ENCODE data around the gene SEC23IP.
"Not testable (repeated sequence)": the region's sequence is repeated elsewhere in the genome, so short reads cannot be mapped to it uniquely, and the experiment has no call there.

The SEC23IP gene

GRCh38 chr10:119883901-119884611 is 8.5 kb upstream of the SEC23IP start:
- not testable (repeated sequence) for DNase-seq (ENCODE audit: low read depth)

- DNase-seq (ENCODE audit: low read depth), result not testable (repeated sequence)
Observed at GRCh38 chr10:119886070-119886469, 6.5 kb upstream of the SEC23IP start.

DNA sequence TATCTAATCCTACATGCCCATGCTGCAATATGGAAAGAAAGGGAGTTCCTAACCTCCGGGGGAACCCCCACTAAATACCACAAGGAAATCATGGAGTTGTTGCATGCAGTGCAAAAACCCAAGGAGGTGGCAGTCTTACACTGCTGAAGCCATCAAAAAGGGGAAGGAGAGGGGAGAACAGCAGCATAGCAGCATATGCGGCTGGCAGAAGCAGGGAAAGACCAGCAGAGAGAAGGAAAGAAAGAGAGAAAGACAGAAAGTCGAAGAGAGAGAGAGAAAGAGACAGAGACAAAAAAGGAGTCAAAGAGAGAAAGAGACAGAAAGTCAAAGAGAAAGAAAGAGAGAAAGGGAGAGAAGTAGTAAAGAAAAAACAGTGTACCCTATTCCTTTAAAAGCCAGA is 3.8 kb upstream of the SEC23IP start:
- DNase-seq (ENCODE audit: low read depth), result not testable (repeated sequence)

- DNase-seq (ENCODE audit: low read depth), result not testable (repeated sequence)
Observed at GRCh38 chr10:119889201-119889600, 3.3 kb upstream of the SEC23IP start.

GRCh38 chr10:119890307-119890706 is 2.2 kb upstream of the SEC23IP start:
- not testable (repeated sequence) for DNase-seq (ENCODE audit: low read depth)

DNA sequence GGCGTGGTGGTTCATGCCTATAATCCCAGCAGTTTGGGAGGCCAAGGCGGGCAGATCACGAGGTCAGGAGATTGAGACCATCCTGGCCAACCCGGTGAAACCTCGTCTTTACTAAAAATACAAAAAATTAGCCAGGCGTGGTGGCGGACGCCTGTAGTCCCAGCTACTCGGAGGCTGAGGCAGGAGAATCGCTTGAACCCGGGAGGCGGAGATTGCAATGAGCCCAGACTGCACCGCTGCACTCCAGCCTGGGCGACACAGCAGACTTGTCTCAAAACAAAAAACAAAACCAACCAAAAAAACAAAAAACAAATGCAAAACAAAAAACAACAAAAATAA is 712 bp upstream of the SEC23IP start:
- DNase-seq (ENCODE audit: low read depth), result not testable (repeated sequence)

GRCh38 chr10:119893074-119893473 is 544 bp downstream of the SEC23IP start:
- DNase-seq (ENCODE audit: low read depth), result no peak

GRCh38 chr10:119893845-119894427 is 1.4 kb downstream of the SEC23IP start:
- DNase-seq (ENCODE audit: low read depth), result no peak

DNA sequence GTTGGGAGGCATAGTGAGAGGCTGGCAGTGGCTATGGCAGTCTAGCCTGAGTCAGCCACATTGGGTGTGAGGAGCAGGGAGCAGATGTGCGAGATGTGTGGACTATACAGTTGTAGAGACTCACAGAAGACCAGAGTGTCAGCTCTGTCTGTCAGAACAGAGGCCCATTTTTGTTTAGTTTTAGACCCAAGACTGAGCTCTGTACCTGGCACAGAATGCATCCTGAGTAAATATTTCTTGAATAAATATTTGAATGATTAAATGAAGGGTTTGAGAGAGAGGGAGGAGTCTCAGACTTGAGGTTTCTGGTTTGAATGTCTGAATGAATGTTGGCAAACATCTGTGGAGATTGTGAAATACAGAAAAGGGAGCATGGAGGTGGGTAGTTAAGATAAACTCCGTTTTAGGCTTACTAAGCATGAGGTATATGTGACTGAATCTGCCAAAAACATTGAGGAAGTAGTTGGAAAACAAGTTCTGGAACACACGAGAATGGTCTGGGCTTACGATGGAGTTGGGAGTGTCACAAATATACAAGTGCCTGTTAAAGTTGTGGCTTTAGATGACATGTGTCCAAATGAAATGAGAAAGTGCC is 3.6 kb downstream of the SEC23IP start:
- no peak for DNase-seq (ENCODE audit: low read depth)

DNA sequence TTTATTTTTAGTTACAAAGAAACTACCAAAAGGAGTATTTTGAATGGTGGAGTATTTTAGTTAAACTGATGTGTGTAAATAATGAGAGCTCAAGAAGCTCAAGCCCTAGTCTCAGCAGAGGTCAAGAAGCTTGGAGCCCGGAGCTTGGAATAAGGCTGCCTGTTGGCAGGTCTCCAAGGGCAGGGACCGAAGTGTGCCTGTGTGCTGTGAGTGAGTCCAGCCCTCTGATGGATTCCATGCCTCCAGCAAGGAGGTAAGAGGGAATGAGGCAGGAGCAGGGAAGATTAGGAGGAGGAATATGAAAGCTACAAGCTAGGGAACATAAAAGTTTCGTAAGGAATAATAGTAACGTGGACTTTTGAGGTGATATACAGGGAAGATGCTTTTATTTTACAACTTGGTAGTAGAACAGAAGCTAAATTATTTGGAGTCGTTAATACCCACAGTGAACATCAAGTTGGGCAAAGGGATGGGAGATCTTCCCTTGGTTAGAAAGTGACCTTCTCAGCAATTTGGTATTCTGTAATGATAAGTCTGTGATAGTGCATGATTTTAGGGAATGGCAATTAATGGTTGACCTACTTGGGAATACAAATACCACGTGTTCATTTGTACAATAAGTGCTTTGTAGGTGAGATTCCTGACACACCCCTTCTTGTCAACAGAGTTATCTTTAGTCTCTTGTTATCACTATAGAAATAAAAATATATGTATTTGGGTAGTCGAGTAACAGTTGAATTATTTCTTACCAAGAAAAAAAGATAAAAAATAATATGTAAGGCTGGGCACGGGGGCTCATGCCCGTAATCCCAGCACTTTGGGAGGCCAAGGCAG is 4.6 kb downstream of the SEC23IP start:
- DNase-seq (ENCODE audit: low read depth), result no peak

- no peak for DNase-seq (ENCODE audit: low read depth)
Observed at GRCh38 chr10:119898577-119898976, 6.0 kb downstream of the SEC23IP start.

DNA sequence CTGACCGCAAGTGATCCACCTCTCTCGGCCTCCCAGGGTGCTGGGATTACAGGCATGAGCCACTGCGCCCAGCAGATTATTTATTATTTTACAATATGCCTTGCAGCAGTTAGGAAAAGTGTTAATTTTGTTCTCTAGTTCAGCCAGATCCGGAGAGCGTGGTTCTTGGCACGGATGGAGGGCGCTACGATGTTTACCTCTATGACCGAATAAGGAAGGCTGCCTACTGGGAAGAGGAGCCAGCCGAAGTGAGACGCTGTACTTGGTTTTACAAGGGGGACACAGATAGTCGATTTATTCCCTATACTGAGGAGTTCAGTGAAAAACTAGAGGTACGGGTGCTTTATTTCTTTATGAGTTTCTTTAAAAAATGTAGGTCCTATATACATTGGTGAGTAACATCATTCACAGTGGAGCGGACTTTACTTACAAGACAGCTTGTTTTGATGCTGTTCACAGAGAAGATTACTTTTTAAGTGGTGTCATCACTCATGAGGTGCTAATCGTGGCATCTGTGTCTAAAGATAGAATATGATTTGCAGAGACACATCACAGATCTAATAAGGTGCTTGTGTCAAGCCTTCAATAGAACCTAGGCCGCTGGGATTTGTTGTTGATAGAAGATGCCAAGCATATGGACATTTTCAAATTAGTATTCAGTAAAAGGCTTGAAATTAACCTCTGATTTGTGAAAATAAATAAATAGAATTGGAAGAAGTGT is 11.6 kb downstream of the SEC23IP start:
- DNase-seq (ENCODE audit: low read depth), result no peak

DNA sequence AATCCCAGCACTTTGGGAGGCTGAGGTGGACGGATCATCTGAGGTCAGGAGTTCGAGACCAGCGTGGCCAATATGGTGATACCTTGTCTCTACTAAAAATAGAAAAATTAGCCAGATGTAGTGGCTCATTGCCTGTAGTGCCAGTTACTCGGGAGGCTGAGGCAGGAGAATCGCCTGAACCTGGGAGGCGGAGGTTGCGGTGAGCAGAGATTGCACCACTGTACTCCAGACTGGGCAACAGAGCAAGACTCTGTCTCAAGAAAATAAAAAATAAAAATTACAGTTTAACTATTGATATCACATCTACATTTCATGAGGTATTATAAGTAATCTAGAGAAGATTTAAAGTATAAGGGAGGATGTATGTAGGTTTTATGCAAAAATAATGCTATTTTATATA is 15.2 kb downstream of the SEC23IP start:
- not testable (repeated sequence) for DNase-seq (ENCODE audit: low read depth)

GRCh38 chr10:119908166-119908565 is 15.6 kb downstream of the SEC23IP start:
- DNase-seq (ENCODE audit: low read depth), result no peak

- no peak for DNase-seq (ENCODE audit: low read depth)
Observed at GRCh38 chr10:119910689-119911088, 18.2 kb downstream of the SEC23IP start.

GRCh38 chr10:119917777-119918176 is 25.2 kb downstream of the SEC23IP start:
- no peak for DNase-seq (ENCODE audit: low read depth)

DNA sequence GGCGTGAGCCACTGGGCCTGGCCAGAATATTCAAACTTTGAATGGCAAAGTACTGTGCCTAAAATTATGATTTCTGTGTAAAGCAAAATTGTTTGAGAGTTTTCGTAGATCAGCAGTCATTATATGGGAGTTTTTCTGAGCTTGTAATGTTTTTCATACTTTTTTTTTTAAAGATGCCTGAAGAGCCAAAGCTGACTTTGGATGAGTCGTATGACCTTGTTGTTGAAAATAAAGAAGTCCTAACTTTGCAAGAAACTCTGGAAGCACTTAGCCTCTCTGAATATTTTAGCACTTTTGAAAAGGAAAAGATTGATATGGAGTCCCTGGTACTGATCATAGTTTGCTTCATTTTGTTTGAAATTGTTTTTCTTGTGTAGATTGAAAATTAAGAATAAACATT is 26.7 kb downstream of the SEC23IP start:
- DNase-seq (ENCODE audit: low read depth), result no peak

DNA sequence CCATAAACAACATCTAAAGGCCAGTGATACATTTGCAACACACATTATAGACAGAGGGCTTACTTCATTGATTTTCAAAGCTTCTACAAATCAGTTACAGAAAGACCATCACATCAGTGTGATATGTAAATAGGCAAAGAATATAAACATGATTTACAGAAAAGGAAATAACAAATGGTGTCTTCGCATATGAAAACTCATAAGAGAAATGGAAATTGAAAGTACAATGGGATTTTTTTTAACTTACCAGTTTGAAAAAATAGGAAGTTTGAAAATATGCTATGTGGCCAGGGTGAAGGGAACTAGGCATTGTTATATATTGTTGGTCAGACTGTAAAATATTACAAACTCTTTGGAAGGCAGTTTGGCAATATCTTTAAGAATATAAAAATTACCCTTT is 27.3 kb downstream of the SEC23IP start:
- DNase-seq (ENCODE audit: low read depth), result no peak

DNA sequence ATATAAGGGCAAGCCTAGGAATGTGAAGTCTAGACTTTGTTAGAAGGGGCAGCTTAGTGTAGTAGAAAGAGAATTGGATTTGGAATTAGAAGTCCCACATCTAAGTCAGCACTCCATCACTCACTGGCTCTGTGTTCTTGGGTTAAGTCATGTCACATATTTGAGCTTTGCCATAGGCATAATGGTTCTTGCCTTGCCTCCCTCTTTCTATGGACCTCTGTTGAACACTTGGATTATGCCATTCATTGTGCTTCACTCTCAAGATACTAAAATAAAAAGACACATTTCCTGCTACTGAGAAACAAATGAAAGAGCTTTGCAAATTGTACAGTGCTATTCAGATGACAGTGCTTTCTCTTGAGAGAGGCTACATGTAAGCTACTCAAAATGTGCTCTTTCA is 35.9 kb downstream of the SEC23IP start:
- DNase-seq (ENCODE audit: low read depth), result no peak

GRCh38 chr10:119931871-119932270 is 39.3 kb downstream of the SEC23IP start:
- no peak for DNase-seq (ENCODE audit: low read depth)

DNA sequence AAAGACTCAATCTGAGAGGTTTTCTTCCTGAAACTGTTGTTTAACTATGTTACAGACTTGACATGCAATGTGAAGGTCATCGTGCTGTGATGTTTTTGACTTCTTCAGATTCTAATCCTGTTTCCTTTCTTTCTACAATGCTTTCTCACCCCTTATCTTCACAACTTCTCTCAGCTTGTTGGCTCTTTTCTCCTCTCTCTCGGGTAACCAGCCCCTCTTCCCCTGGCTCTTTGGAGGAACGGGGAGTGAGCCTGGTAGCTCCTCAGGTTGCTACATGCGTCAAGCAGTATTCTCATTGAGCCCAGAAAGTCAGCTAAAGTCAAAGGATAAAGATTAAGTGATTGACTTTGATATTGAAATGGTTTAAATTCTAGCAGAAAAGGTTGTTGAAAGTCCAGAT is 40.1 kb downstream of the SEC23IP start:
- DNase-seq (ENCODE audit: low read depth), result no peak

- DNase-seq (ENCODE audit: low read depth), result no peak
Observed at GRCh38 chr10:119933179-119933578, 40.6 kb downstream of the SEC23IP start.
